ENCODE data around the gene IPCEF1.

DNA sequence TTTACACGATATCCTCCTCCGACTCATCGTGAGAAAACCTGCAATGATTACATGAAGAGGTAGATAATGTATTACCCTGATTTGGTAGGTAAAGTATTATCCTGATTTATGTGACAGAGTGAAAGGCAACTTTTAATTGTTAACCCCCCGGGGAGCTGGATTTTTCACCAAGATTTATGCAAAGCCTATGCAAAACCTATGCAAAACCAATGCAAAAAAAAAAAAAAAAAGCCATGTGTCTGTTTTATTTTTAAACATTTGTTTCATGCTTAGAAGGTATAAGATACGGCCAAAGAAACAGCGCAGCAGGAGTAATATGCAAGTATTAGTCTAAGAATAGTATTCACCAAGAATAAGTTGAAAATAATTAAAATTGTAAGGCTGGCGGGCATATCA, 109.9 kb downstream of the IPCEF1 start:
- TF ChIP-seq, protein P1, sequence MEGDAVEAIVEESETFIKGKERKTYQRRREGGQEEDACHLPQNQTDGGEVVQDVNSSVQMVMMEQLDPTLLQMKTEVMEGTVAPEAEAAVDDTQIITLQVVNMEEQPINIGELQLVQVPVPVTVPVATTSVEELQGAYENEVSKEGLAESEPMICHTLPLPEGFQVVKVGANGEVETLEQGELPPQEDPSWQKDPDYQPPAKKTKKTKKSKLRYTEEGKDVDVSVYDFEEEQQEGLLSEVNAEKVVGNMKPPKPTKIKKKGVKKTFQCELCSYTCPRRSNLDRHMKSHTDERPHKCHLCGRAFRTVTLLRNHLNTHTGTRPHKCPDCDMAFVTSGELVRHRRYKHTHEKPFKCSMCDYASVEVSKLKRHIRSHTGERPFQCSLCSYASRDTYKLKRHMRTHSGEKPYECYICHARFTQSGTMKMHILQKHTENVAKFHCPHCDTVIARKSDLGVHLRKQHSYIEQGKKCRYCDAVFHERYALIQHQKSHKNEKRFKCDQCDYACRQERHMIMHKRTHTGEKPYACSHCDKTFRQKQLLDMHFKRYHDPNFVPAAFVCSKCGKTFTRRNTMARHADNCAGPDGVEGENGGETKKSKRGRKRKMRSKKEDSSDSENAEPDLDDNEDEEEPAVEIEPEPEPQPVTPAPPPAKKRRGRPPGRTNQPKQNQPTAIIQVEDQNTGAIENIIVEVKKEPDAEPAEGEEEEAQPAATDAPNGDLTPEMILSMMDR (IDR thresholded peaks at IDR 0.05): no peak
- no peak for TF ChIP-seq POLR2A (IDR thresholded peaks at IDR 0.05)

Measured in thyroid gland (tissue), 4 donors.